ENCODE results near the gene GRSF1.

GRSF1 gene

GRCh38 chr4:70863099-70863790 is 23.6 kb upstream of the GRSF1 start:
- peak; percentile 28 for DNase-seq (ENCODE audit: low spot score)

GRCh38 chr4:70859066-70859465 is 19.4 kb upstream of the GRSF1 start:
- no peak for DNase-seq (ENCODE audit: low spot score)
- no peak for TF ChIP-seq CTCF (IDR thresholded peaks at IDR 0.05; ENCODE audit: extremely low read depth, missing control alignments)

More at GRCh38 chr4:70863099-70863790, 23.6 kb upstream of the GRSF1 start:
- TF ChIP-seq CTCF (IDR thresholded peaks at IDR 0.05; ENCODE audit: extremely low read depth, missing control alignments) = no peak

GRCh38 chr4:70858454-70858853 is 18.8 kb upstream of the GRSF1 start:
- DNase-seq (ENCODE audit: low spot score) = no peak
- no peak for TF ChIP-seq CTCF (IDR thresholded peaks at IDR 0.05; ENCODE audit: extremely low read depth, missing control alignments)

- DNase-seq (ENCODE audit: low spot score) = no peak
- TF ChIP-seq CTCF (IDR thresholded peaks at IDR 0.05; ENCODE audit: extremely low read depth, missing control alignments) = no peak
Measured at GRCh38 chr4:70855464-70855863, 15.8 kb upstream of the GRSF1 start.

GRCh38 chr4:70849291-70849690 is 9.6 kb upstream of the GRSF1 start:
- no peak for DNase-seq (ENCODE audit: low spot score)
- no peak for TF ChIP-seq CTCF (IDR thresholded peaks at IDR 0.05; ENCODE audit: extremely low read depth, missing control alignments)

- no peak for TF ChIP-seq CTCF (IDR thresholded peaks at IDR 0.05; ENCODE audit: extremely low read depth, missing control alignments)
- no peak for DNase-seq (ENCODE audit: low spot score)
Measured at GRCh38 chr4:70844180-70844579, 4.5 kb upstream of the GRSF1 start.

GRCh38 chr4:70842761-70843435 is 3.2 kb upstream of the GRSF1 start:
- TF ChIP-seq CTCF (IDR thresholded peaks at IDR 0.05; ENCODE audit: extremely low read depth, missing control alignments) = no peak
- peak; percentile 37 for DNase-seq (ENCODE audit: low spot score)
